CD14-positive monocyte (primary cell): ENCODE results near the gene CANX. TPM values are rescaled to one million over a fixed set of nuclear protein-coding genes. Genes with fewer than 3 reads are reported as not detected.

Source experiments
- DNase-seq, 3 donors: peaks; one replicate each; pipeline ENCODE4 v3.0.0-alpha.2; 2011 to 2022
- H2AFZ ChIP-seq: 2 replicates; pipeline ENCODE4 v1.6.0; 2012; ENCODE audit warnings: mild to moderate bottlenecking, low read depth, low read length, inconsistent platforms; ENCODE audit not compliant: insufficient read depth, poor library complexity, severe bottlenecking
- H3K27ac ChIP-seq, 2 donors: 1 replicate in 1 of 2; 2 replicates in 1 of 2; pipeline ENCODE4 v1.5.1; 2012 to 2013; ENCODE audit warnings: low read length in 2 of 2, control low read depth in 1 of 2, inconsistent platforms in 1 of 2, low read depth in 1 of 2, mild to moderate bottlenecking in 1 of 2
- H3K27me3 ChIP-seq, 2 donors: one replicate each; pipeline versions ENCODE4 v1.6.0 to v1.6.1; 2011 to 2013; ENCODE audit warnings: low read length in 2 of 2; ENCODE audit not compliant: control insufficient read depth in 2 of 2, insufficient read depth in 2 of 2
- H3K36me3 ChIP-seq, 2 donors: replicated peaks in 1 of 2; 1 replicate in 1 of 2; 2 replicates in 1 of 2; pipeline versions ENCODE4 v1.5.1 to v1.6.1; 2012 to 2013; ENCODE audit warnings: low read length in 2 of 2, control low read depth in 1 of 2, inconsistent platforms in 1 of 2, mild to moderate bottlenecking in 1 of 2; ENCODE audit not compliant: insufficient read depth in 2 of 2, control insufficient read depth in 1 of 2
- H3K4me1 ChIP-seq, 2 donors: 1 replicate in 1 of 2; 2 replicates in 1 of 2; pipeline versions ENCODE4 v1.5.1 to v1.6.1; 2012 to 2013; ENCODE audit warnings: low read length in 2 of 2, control low read depth in 1 of 2, inconsistent platforms in 1 of 2, mild to moderate bottlenecking in 1 of 2, moderate library complexity in 1 of 2; ENCODE audit not compliant: insufficient read depth in 2 of 2, control insufficient read depth in 1 of 2
- H3K4me2 ChIP-seq: replicated peaks from 2 replicates; pipeline ENCODE3; 2012; ENCODE audit warnings: low read length, moderate library complexity, mild to moderate bottlenecking; ENCODE audit not compliant: poor library complexity, severe bottlenecking; ENCODE audit errors: extremely low read depth
- H3K4me3 ChIP-seq, 3 experiments: fragments of 200-600 bp in 1 of 3; sonication (generic) in 1 of 3; replicated peaks in 1 of 3; 1 replicate in 2 of 3; 2 replicates in 1 of 3; pipeline ENCODE4 v1.5.1; 2011 to 2013; ENCODE audit warnings: low read length in 3 of 3, mild to moderate bottlenecking in 3 of 3, control low read depth in 2 of 3, low read depth in 2 of 3, inconsistent platforms in 1 of 3, moderate library complexity in 1 of 3
- H3K79me2 ChIP-seq: 2 replicates; pipeline ENCODE4 v1.6.0; 2012; ENCODE audit warnings: mild to moderate bottlenecking, control low read depth, inconsistent platforms, low read length, moderate library complexity; ENCODE audit not compliant: insufficient read depth
- H3K9ac ChIP-seq: 2 replicates; pipeline ENCODE4 v1.6.0; 2017; ENCODE audit warnings: low read length, mild to moderate bottlenecking; ENCODE audit not compliant: insufficient read depth, poor library complexity, severe bottlenecking
- H3K9me3 ChIP-seq, 2 donors: replicated peaks in 1 of 2; 1 replicate in 1 of 2; 2 replicates in 1 of 2; pipeline versions ENCODE4 v1.5.1 to v1.6.1; 2012 to 2013; ENCODE audit warnings: low read length in 2 of 2, control low read depth in 1 of 2; ENCODE audit not compliant: control insufficient read depth in 1 of 2, insufficient read depth in 1 of 2
- H4K20me1 ChIP-seq: 2 replicates; pipeline ENCODE4 v1.6.0; 2012; ENCODE audit warnings: mild to moderate bottlenecking, low read length, control low read depth, moderate library complexity; ENCODE audit not compliant: insufficient read depth
- H3K27ac Mint-ChIP-seq, 7 donors: one replicate each; pipeline ENCODE4 v1.8.0; 2020; ENCODE audit warnings: mild to moderate bottlenecking in 7 of 7, mixed read lengths in 7 of 7, moderate library complexity in 6 of 7, inconsistent platforms in 2 of 7
- H3K27me3 Mint-ChIP-seq, 3 donors: one replicate each; pipeline ENCODE4 v1.8.0; 2021 to 2022; ENCODE audit warnings: low read depth in 3 of 3, mild to moderate bottlenecking in 3 of 3, mixed read lengths in 3 of 3, moderate library complexity in 3 of 3, inconsistent platforms in 1 of 3
- H3K36me3 Mint-ChIP-seq, 2 donors: one replicate each; pipeline ENCODE4 v1.8.0; 2020; ENCODE audit warnings: mixed read lengths in 2 of 2, inconsistent platforms in 1 of 2, mild to moderate bottlenecking in 1 of 2
- H3K4me1 Mint-ChIP-seq: one replicate; pipeline ENCODE4 v1.8.0; 2020; ENCODE audit warnings: mild to moderate bottlenecking, mixed read lengths
- H3K4me3 Mint-ChIP-seq, 2 donors: one replicate each; pipeline ENCODE4 v1.8.0; 2020; ENCODE audit warnings: mild to moderate bottlenecking in 2 of 2, mixed read lengths in 2 of 2, moderate library complexity in 1 of 2
- H3K9me3 Mint-ChIP-seq, 7 donors: one replicate each; pipeline ENCODE4 v1.8.0; 2020 to 2022; ENCODE audit warnings: mixed read lengths in 7 of 7, mild to moderate bottlenecking in 6 of 7, moderate library complexity in 6 of 7, inconsistent platforms in 2 of 7
- WGBS: methylation state at CpG from one replicate; pipeline ENCODE4 v1.1.5; 2013; ENCODE audit warnings: missing lambda C conversion rate; ENCODE audit not compliant: insufficient coverage; 5-methylcytosine and 5-hydroxymethylcytosine counted together
- intact Hi-C, 2 donors: fragments of 100-400 bp; cut with micrococcal nuclease; formaldehyde crosslinking; loops; one replicate each; pipeline versions ENCODE4 v1.15.0 to v1.15.1; 2023
- polyA plus RNA-seq, 3 donors: library from polyadenylated mRNA; depleted of rRNA in 1 of 3; unstranded in 2 of 3; stranded (reverse) in 1 of 3; fragments of 300-500 nt in 2 of 3; fragments of >200 nt in 1 of 3; fragmentation: Illumina TruSeq in 2 of 3; gene quantifications; 1 replicate in 2 of 3; 2 replicates in 1 of 3; pipeline ENCODE4 v1.2.3, GENCODE V29; 2012 to 2021
- TF ChIP-seq, protein P1 (sequence below): fragments of 200-600 bp; IDR thresholded peaks from one replicate; pipeline ENCODE4 v1.8.0; 2022; ENCODE audit warnings: antibody characterized with exemption, mild to moderate bottlenecking

CANX gene
- polyA plus RNA-seq, 3 donors: 78.1 to 368 (median 259) TPM

DNA sequence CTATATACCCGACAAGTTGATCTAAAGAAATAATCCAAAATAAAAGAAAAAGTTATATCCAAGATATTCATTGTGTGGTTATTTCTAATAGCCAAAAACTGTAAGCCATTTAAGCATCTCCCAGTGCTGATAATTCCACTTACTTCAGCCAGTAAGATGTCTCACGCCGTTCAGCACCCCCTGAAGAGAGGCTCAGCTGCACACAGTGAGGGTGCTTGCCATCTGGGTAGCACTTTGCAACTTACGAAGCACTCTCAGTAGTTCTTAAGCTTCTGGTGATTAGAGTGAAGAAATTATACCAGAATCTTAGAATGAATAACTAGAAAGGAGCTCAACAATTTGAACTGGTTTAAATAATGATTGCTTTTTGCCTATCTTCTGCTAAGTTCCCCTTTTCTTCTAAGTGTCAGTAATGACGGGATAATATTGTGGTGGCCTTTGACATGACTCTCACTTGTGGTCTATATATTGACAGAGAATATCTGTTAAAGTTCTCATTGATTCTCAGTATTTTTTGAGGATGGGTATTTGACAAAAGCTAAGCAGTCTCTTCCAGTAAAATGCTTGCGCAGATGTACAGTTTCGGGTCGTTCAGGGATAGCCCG, 68.8 kb downstream of the CANX start:
- H2AFZ ChIP-seq: no peak overlapping the region
- intact Hi-C loops: loop anchor here in 1 of 2 donors (2.0 kb wide), 1 partner anchor 29 kb away; no protein-coding TSS in a partner anchor
- Mint-ChIP-seq H3K27me3 (peaks cover 0 to 2% (median 0%) of the 10 kb centered on the region in 3 donors), H3K4me1 (peaks cover 96% of the 10 kb centered on the region), H3K36me3 (peaks cover 58 to 72% of the 10 kb centered on the region in 2 donors), H3K4me3 (no peak overlapping the region), H3K27ac (peak overlapping the region in 6 of 7 donors; percentile 58 to 80 (median 66)), H3K9me3 (no peaks in the 10 kb centered on the region)
- H3K4me1 ChIP-seq: peaks cover 93 to 98% of the 10 kb centered on the region in 2 donors
- no peak overlapping the region for H3K4me3 ChIP-seq
- H3K27me3 ChIP-seq: no peaks in the 10 kb centered on the region
- H3K9me3 ChIP-seq: no peaks in the 10 kb centered on the region
- DNase-seq: peak in 2 of 3 donors; percentile 37 to 40
- peaks cover 30 to 57% of the 10 kb centered on the region in 2 donors for H3K36me3 ChIP-seq
- H3K4me2 ChIP-seq: no peak overlapping the region
- H3K79me2 ChIP-seq: peaks cover 91% of the 10 kb centered on the region
- 96% methylated on average over 4 of the region's 9 CpGs for WGBS
- peaks cover 99% of the 10 kb centered on the region for H4K20me1 ChIP-seq
- TF ChIP-seq, protein P1, sequence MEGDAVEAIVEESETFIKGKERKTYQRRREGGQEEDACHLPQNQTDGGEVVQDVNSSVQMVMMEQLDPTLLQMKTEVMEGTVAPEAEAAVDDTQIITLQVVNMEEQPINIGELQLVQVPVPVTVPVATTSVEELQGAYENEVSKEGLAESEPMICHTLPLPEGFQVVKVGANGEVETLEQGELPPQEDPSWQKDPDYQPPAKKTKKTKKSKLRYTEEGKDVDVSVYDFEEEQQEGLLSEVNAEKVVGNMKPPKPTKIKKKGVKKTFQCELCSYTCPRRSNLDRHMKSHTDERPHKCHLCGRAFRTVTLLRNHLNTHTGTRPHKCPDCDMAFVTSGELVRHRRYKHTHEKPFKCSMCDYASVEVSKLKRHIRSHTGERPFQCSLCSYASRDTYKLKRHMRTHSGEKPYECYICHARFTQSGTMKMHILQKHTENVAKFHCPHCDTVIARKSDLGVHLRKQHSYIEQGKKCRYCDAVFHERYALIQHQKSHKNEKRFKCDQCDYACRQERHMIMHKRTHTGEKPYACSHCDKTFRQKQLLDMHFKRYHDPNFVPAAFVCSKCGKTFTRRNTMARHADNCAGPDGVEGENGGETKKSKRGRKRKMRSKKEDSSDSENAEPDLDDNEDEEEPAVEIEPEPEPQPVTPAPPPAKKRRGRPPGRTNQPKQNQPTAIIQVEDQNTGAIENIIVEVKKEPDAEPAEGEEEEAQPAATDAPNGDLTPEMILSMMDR: no peak
- H3K9ac ChIP-seq: no peak overlapping the region
- peak overlapping the region in 1 of 2 donors; percentile 35 for H3K27ac ChIP-seq

DNA sequence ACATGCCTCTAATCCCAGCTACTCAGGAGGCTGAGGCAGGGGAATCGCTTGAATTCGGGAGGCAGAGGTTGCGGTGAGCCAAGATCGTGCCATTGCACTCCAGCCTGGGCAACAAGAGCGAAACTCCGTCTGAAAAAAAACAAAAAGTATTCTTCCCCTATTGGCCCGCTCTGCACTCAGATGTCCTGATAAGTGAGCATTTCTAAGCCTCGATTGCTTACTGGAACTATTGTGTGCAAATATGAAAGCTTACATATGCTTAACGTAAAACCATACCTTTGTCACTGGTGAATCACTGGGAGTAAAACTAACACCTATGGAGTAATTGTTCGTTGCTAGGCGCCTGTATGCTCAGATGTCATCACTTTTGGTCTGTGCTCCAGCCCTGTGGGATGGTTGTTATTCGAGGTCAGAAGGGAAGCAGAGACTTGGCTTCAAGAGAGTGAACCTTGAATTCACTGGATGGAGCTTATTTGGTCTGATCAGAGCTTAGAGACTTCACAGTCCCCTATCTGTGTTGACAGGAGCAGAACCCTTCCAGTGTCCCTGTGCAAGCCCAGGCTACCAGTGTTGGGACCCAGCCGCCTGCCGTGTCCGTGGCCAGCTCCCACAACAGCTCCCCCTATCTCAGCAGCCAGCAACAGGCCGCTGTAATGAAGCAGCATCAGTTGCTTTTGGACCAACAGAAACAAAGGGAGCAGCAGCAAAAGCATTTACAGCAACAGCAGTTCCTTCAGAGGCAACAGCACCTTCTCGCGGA, 69.7 kb downstream of the CANX start:
- H3K4me3 Mint-ChIP-seq: no peak overlapping the region
- Histone ChIP-seq H3K27me3 (no peaks in the 10 kb centered on the region), H2AFZ (no peak overlapping the region), H3K36me3 (peaks cover 37 to 66% of the 10 kb centered on the region in 2 donors), H3K4me2 (no peak overlapping the region), H3K79me2 (peaks cover 91% of the 10 kb centered on the region), H3K9ac (no peak overlapping the region), H3K4me3 (no peak overlapping the region), H4K20me1 (peaks cover 95% of the 10 kb centered on the region), H3K4me1 (peaks cover 86 to 97% of the 10 kb centered on the region in 2 donors), H3K9me3 (no peaks in the 10 kb centered on the region), H3K27ac (peak overlapping the region in 1 of 2 donors; percentile 62)
- no peaks in the 10 kb centered on the region for H3K9me3 Mint-ChIP-seq
- peaks cover 66 to 81% of the 10 kb centered on the region in 2 donors for H3K36me3 Mint-ChIP-seq
- DNase-seq: no peak
- H3K27me3 Mint-ChIP-seq: peaks cover 0 to 2% (median 0%) of the 10 kb centered on the region in 3 donors
- WGBS: 91% methylated on average over 15 of the region's 18 CpGs
- TF ChIP-seq, protein P1: no peak
- peaks cover 93% of the 10 kb centered on the region for H3K4me1 Mint-ChIP-seq
- intact Hi-C loops: no loop called here
- peak overlapping the region in 5 of 7 donors; percentile 21 to 84 (median 49) for H3K27ac Mint-ChIP-seq
